Measurements from ENCODE around the gene PRRT2. TPM values are rescaled to one million over a fixed set of nuclear protein-coding genes. Genes with fewer than 3 reads are reported as not detected.

PRRT2 gene
- total and polyA plus RNA-seq, 4 donors = 5.3 to 36.6 (median 20.7) TPM

Other genes with a start within 250 kb of the PRRT2 start
- 1 to 10 TPM; 2.5 to 5.2 TPM for gene SPN, start 148.9 kb upstream of the PRRT2 start, total RNA-seq
- gene SPN, start 148.9 kb upstream of the PRRT2 start, polyA plus RNA-seq = under 1 TPM in 1 of 2 donors, not detected in 1; 0.88 TPM
- gene QPRT, start 133.0 kb upstream of the PRRT2 start, total RNA-seq = 1 to 10 TPM; 1.6 to 4.4 TPM
- 1 to 10 TPM in 1 of 2 donors, under 1 TPM in 1; 0.61 to 6.1 TPM for gene QPRT, start 133.0 kb upstream of the PRRT2 start, polyA plus RNA-seq
- 1 to 10 TPM; 2.6 to 3.1 TPM for gene C16orf54, start 66.2 kb upstream of the PRRT2 start, total RNA-seq
- 1 to 10 TPM in 1 of 2 donors, under 1 TPM in 1; 0.28 to 1.1 TPM for gene C16orf54, start 66.2 kb upstream of the PRRT2 start, polyA plus RNA-seq
- under 1 TPM in 1 of 2 donors, not detected in 1; 0.12 TPM for gene ZG16, start 33.9 kb upstream of the PRRT2 start, total RNA-seq
- 10 to 100 TPM in 1 of 2 donors, 1 to 10 TPM in 1; 4.3 to 23.9 TPM for gene ZG16, start 33.9 kb upstream of the PRRT2 start, polyA plus RNA-seq
- gene KIF22, start 21.4 kb upstream of the PRRT2 start, total RNA-seq = 10 to 100 TPM in 1 of 2 donors, 1 to 10 TPM in 1; 7.4 to 13.0 TPM
- 10 to 100 TPM; 10.6 to 41.4 TPM for gene KIF22, start 21.4 kb upstream of the PRRT2 start, polyA plus RNA-seq
- 100 to 1,000 TPM; 109 to 127 TPM for gene MAZ, start 5.7 kb upstream of the PRRT2 start, total RNA-seq
- 100 to 1,000 TPM; 112 to 121 TPM for gene MAZ, start 5.7 kb upstream of the PRRT2 start, polyA plus RNA-seq
- 10 to 100 TPM; 14.9 to 29.7 TPM for gene PAGR1, start 4.0 kb downstream of the PRRT2 start, total RNA-seq
- 10 to 100 TPM; 24.2 to 85.3 TPM for gene PAGR1, start 4.0 kb downstream of the PRRT2 start, polyA plus RNA-seq
- gene MVP, start 8.3 kb downstream of the PRRT2 start, total RNA-seq = 100 to 1,000 TPM; 138 to 184 TPM
- 100 to 1,000 TPM in 1 of 2 donors, 10 to 100 TPM in 1; 76.8 to 186 TPM for gene MVP, start 8.3 kb downstream of the PRRT2 start, polyA plus RNA-seq
- 10 to 100 TPM; 63.6 to 81.1 TPM for gene CDIPT, start 51.0 kb downstream of the PRRT2 start, total RNA-seq
- 10 to 100 TPM; 60.9 to 98.0 TPM for gene CDIPT, start 51.0 kb downstream of the PRRT2 start, polyA plus RNA-seq
- 1 to 10 TPM in 1 of 2 donors, under 1 TPM in 1; 0.71 to 1.4 TPM for gene SEZ6L2, start 87.4 kb downstream of the PRRT2 start, total RNA-seq
- under 1 TPM; 0.56 to 0.63 TPM for gene SEZ6L2, start 87.4 kb downstream of the PRRT2 start, polyA plus RNA-seq
- under 1 TPM; 0.39 to 0.48 TPM for gene ASPHD1, start 88.3 kb downstream of the PRRT2 start, total RNA-seq
- under 1 TPM in 1 of 2 donors, not detected in 1; 0.46 TPM for gene ASPHD1, start 88.3 kb downstream of the PRRT2 start, polyA plus RNA-seq
- 10 to 100 TPM; 25.0 to 31.4 TPM for gene KCTD13, start 114.0 kb downstream of the PRRT2 start, total RNA-seq
- 10 to 100 TPM in 1 of 2 donors, 1 to 10 TPM in 1; 5.3 to 20.8 TPM for gene KCTD13, start 114.0 kb downstream of the PRRT2 start, polyA plus RNA-seq
- gene TMEM219, start 149.9 kb downstream of the PRRT2 start, total RNA-seq = 100 to 1,000 TPM in 1 of 2 donors, 10 to 100 TPM in 1; 88.0 to 115 TPM
- gene TMEM219, start 149.9 kb downstream of the PRRT2 start, polyA plus RNA-seq = 100 to 1,000 TPM; 189 to 244 TPM
- 10 to 100 TPM; 37.5 to 57.7 TPM for gene TAOK2, start 161.7 kb downstream of the PRRT2 start, total RNA-seq
- 10 to 100 TPM in 1 of 2 donors, 1 to 10 TPM in 1; 7.6 to 24.2 TPM for gene TAOK2, start 161.7 kb downstream of the PRRT2 start, polyA plus RNA-seq
- 1 to 10 TPM; 7.9 to 8.8 TPM for gene HIRIP3, start 183.4 kb downstream of the PRRT2 start, total RNA-seq
- 10 to 100 TPM; 13.3 to 23.6 TPM for gene HIRIP3, start 183.4 kb downstream of the PRRT2 start, polyA plus RNA-seq
- 10 to 100 TPM; 46.1 to 73.1 TPM for gene INO80E, start 184.0 kb downstream of the PRRT2 start, total RNA-seq
- 100 to 1,000 TPM in 1 of 2 donors, 10 to 100 TPM in 1; 51.0 to 108 TPM for gene INO80E, start 184.0 kb downstream of the PRRT2 start, polyA plus RNA-seq
- 1 to 10 TPM in 1 of 2 donors, under 1 TPM in 1; 0.23 to 1.8 TPM for gene DOC2A, start 198.8 kb downstream of the PRRT2 start, total RNA-seq
- gene DOC2A, start 198.8 kb downstream of the PRRT2 start, polyA plus RNA-seq = under 1 TPM in 1 of 2 donors, not detected in 1; 0.08 TPM
- not detected for gene C16orf92, start 211.0 kb downstream of the PRRT2 start, total RNA-seq
- not detected for gene C16orf92, start 211.0 kb downstream of the PRRT2 start, polyA plus RNA-seq
- not detected for gene TLCD3B, start 219.1 kb downstream of the PRRT2 start, total RNA-seq
- not detected for gene TLCD3B, start 219.1 kb downstream of the PRRT2 start, polyA plus RNA-seq

Measured in aorta (tissue), 4 donors.